ENCODE data around the gene IL36G. TPM values are rescaled to one million over a fixed set of nuclear protein-coding genes. Genes with fewer than 3 reads are reported as not detected.

The IL36G gene
- total and polyA plus RNA-seq, 9 of the 15 experiments (the other 6 are each of a cell fraction or from before 2014, with no cell fraction given): not detected

DNA sequence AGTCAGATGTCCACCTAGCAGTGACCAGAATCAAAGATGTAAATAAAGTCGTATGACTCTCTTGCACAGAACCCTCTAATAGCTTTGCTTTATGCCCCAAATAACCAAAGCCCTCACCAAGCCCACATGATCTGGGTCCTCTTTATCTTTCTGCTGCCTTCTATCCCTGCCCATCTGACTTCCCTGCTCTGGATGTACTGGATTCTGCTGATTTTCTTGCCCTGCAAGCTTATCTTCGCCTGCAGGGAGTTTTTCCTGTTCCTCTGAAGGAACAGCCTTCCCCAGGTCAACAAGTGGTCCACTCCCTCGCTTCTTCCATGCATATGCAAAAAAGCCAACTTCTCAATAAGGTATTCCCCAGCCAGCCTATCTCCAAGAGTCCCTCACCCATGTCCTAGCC is 56.2 kb downstream of the IL36G start (continued):
- TF ChIP-seq, protein P1, sequence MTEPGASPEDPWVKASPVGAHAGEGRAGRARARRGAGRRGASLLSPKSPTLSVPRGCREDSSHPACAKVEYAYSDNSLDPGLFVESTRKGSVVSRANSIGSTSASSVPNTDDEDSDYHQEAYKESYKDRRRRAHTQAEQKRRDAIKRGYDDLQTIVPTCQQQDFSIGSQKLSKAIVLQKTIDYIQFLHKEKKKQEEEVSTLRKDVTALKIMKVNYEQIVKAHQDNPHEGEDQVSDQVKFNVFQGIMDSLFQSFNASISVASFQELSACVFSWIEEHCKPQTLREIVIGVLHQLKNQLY (CRISPR knock-in tag; conservative IDR thresholded peaks at IDR 0.05): no peak
- TF ChIP-seq, protein P2, sequence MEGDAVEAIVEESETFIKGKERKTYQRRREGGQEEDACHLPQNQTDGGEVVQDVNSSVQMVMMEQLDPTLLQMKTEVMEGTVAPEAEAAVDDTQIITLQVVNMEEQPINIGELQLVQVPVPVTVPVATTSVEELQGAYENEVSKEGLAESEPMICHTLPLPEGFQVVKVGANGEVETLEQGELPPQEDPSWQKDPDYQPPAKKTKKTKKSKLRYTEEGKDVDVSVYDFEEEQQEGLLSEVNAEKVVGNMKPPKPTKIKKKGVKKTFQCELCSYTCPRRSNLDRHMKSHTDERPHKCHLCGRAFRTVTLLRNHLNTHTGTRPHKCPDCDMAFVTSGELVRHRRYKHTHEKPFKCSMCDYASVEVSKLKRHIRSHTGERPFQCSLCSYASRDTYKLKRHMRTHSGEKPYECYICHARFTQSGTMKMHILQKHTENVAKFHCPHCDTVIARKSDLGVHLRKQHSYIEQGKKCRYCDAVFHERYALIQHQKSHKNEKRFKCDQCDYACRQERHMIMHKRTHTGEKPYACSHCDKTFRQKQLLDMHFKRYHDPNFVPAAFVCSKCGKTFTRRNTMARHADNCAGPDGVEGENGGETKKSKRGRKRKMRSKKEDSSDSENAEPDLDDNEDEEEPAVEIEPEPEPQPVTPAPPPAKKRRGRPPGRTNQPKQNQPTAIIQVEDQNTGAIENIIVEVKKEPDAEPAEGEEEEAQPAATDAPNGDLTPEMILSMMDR (IDR thresholded peaks at IDR 0.05 in 2 of 3, conservative IDR thresholded peaks at IDR 0.05 in 1 of 3; ENCODE audit: insufficient read depth in 2 of 3, low read depth in 1 of 3, low read length in 3 of 3): no peak
- TF ChIP-seq, protein P3, sequence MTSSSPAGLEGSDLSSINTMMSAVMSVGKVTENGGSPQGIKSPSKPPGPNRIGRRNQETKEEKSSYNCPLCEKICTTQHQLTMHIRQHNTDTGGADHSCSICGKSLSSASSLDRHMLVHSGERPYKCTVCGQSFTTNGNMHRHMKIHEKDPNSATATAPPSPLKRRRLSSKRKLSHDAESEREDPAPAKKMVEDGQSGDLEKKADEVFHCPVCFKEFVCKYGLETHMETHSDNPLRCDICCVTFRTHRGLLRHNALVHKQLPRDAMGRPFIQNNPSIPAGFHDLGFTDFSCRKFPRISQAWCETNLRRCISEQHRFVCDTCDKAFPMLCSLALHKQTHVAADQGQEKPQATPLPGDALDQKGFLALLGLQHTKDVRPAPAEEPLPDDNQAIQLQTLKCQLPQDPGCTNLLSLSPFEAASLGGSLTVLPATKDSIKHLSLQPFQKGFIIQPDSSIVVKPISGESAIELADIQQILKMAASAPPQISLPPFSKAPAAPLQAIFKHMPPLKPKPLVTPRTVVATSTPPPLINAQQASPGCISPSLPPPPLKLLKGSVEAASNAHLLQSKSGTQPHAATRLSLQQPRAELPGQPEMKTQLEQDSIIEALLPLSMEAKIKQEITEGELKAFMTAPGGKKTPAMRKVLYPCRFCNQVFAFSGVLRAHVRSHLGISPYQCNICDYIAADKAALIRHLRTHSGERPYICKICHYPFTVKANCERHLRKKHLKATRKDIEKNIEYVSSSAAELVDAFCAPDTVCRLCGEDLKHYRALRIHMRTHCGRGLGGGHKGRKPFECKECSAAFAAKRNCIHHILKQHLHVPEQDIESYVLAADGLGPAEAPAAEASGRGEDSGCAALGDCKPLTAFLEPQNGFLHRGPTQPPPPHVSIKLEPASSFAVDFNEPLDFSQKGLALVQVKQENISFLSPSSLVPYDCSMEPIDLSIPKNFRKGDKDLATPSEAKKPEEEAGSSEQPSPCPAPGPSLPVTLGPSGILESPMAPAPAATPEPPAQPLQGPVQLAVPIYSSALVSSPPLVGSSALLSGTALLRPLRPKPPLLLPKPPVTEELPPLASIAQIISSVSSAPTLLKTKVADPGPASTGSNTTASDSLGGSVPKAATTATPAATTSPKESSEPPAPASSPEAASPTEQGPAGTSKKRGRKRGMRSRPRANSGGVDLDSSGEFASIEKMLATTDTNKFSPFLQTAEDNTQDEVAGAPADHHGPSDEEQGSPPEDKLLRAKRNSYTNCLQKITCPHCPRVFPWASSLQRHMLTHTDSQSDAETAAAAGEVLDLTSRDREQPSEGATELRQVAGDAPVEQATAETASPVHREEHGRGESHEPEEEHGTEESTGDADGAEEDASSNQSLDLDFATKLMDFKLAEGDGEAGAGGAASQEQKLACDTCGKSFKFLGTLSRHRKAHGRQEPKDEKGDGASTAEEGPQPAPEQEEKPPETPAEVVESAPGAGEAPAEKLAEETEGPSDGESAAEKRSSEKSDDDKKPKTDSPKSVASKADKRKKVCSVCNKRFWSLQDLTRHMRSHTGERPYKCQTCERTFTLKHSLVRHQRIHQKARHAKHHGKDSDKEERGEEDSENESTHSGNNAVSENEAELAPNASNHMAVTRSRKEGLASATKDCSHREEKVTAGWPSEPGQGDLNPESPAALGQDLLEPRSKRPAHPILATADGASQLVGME (CRISPR knock-in tag; IDR thresholded peaks at IDR 0.05): 0 out of 2 replicates have a peak, but pooled peaks have one; percentile 76
- no peak for TF ChIP-seq TCF7L2 (IDR thresholded peaks at IDR 0.05; ENCODE audit: low read depth, low read length)
- no peak for TF ChIP-seq ZNF444 (CRISPR knock-in tag; IDR thresholded peaks at IDR 0.05)
- TF ChIP-seq, protein P4, sequence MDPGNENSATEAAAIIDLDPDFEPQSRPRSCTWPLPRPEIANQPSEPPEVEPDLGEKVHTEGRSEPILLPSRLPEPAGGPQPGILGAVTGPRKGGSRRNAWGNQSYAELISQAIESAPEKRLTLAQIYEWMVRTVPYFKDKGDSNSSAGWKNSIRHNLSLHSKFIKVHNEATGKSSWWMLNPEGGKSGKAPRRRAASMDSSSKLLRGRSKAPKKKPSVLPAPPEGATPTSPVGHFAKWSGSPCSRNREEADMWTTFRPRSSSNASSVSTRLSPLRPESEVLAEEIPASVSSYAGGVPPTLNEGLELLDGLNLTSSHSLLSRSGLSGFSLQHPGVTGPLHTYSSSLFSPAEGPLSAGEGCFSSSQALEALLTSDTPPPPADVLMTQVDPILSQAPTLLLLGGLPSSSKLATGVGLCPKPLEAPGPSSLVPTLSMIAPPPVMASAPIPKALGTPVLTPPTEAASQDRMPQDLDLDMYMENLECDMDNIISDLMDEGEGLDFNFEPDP (CRISPR knock-in tag; IDR thresholded peaks at IDR 0.05): no peak
- no peak for TF ChIP-seq SP1 (CRISPR knock-in tag; IDR thresholded peaks at IDR 0.05)
- no peak for TF ChIP-seq ZNF780A (CRISPR knock-in tag; IDR thresholded peaks at IDR 0.05)
- no peak for TF ChIP-seq RBM25 (IDR thresholded peaks at IDR 0.05; ENCODE audit: low read depth, low read length, severe bottlenecking)
- TF ChIP-seq, protein P5, sequence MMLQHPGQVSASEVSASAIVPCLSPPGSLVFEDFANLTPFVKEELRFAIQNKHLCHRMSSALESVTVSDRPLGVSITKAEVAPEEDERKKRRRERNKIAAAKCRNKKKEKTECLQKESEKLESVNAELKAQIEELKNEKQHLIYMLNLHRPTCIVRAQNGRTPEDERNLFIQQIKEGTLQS (IDR thresholded peaks at IDR 0.05): no peak
- TF ChIP-seq, protein P5 (CRISPR knock-in tag; conservative IDR thresholded peaks at IDR 0.05): no peak
- TF ChIP-seq, protein P6, sequence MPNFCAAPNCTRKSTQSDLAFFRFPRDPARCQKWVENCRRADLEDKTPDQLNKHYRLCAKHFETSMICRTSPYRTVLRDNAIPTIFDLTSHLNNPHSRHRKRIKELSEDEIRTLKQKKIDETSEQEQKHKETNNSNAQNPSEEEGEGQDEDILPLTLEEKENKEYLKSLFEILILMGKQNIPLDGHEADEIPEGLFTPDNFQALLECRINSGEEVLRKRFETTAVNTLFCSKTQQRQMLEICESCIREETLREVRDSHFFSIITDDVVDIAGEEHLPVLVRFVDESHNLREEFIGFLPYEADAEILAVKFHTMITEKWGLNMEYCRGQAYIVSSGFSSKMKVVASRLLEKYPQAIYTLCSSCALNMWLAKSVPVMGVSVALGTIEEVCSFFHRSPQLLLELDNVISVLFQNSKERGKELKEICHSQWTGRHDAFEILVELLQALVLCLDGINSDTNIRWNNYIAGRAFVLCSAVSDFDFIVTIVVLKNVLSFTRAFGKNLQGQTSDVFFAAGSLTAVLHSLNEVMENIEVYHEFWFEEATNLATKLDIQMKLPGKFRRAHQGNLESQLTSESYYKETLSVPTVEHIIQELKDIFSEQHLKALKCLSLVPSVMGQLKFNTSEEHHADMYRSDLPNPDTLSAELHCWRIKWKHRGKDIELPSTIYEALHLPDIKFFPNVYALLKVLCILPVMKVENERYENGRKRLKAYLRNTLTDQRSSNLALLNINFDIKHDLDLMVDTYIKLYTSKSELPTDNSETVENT (CRISPR knock-in tag; IDR thresholded peaks at IDR 0.05): no peak
- peak; percentile 96 for TF ChIP-seq CBFA2T3 (IDR thresholded peaks at IDR 0.05)
- TF ChIP-seq PHTF2 (CRISPR knock-in tag; IDR thresholded peaks at IDR 0.05): no peak

All from K562 (cell line).